ENCODE measurements around the gene SEPTIN5.

DNA sequence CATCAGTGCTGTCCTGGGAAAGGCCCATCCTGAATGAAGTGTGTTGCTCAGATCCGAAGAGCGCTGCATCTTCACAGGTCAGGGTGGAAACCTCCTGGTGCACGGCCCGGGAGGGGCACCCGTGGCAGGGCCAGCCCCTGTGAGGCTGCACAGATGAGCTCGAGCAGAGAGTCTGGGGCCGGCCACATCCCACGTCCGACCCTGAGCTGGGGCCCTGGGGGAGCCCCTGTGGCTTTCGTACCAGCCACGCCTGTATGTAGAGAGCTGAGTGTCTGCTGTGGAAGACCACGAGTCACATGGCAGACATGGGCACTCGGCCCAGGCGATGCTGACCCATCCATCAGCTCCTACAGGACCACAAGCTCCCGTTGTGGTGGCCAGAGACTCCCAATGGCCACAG is 24.9 kb upstream of the SEPTIN5 start:
- TF ChIP-seq, protein P1, sequence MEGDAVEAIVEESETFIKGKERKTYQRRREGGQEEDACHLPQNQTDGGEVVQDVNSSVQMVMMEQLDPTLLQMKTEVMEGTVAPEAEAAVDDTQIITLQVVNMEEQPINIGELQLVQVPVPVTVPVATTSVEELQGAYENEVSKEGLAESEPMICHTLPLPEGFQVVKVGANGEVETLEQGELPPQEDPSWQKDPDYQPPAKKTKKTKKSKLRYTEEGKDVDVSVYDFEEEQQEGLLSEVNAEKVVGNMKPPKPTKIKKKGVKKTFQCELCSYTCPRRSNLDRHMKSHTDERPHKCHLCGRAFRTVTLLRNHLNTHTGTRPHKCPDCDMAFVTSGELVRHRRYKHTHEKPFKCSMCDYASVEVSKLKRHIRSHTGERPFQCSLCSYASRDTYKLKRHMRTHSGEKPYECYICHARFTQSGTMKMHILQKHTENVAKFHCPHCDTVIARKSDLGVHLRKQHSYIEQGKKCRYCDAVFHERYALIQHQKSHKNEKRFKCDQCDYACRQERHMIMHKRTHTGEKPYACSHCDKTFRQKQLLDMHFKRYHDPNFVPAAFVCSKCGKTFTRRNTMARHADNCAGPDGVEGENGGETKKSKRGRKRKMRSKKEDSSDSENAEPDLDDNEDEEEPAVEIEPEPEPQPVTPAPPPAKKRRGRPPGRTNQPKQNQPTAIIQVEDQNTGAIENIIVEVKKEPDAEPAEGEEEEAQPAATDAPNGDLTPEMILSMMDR (IDR thresholded peaks at IDR 0.05; ENCODE audit: insufficient read depth, low read length, poor library complexity, severe bottlenecking), result no peak
- TF ChIP-seq EZH2phosphoT487 (conservative IDR thresholded peaks at IDR 0.05; ENCODE audit: low read length), result no peak

All from SU-DHL-6 (cell line).